GM20431 (cell line): ENCODE measurements around the gene SHC3.

Source experiments
- in situ Hi-C: fragments of 300-500 bp; cut with MseI, MboI; formaldehyde crosslinking; loops from one replicate; pipeline ENCODE4 v1.15.0; 2020; ENCODE audit warnings: low sequenced_read_pairs; ENCODE audit not compliant: unreplicated experiment

SHC3 gene

GRCh38 chr9:89114741-89115140 lies 63.9 kb downstream of the SHC3 start:
- in situ Hi-C loops: no loop called here

- in situ Hi-C loops: no loop called here
Observed at GRCh38 chr9:89113851-89114250, 64.8 kb downstream of the SHC3 start.

GRCh38 chr9:89112243-89112642 lies 66.4 kb downstream of the SHC3 start:
- in situ Hi-C loops: no loop called here

GRCh38 chr9:89109666-89110065 lies 69.0 kb downstream of the SHC3 start:
- in situ Hi-C loops: no loop called here

- in situ Hi-C loops: no loop called here
Observed at GRCh38 chr9:89107406-89107805, 71.2 kb downstream of the SHC3 start.

DNA sequence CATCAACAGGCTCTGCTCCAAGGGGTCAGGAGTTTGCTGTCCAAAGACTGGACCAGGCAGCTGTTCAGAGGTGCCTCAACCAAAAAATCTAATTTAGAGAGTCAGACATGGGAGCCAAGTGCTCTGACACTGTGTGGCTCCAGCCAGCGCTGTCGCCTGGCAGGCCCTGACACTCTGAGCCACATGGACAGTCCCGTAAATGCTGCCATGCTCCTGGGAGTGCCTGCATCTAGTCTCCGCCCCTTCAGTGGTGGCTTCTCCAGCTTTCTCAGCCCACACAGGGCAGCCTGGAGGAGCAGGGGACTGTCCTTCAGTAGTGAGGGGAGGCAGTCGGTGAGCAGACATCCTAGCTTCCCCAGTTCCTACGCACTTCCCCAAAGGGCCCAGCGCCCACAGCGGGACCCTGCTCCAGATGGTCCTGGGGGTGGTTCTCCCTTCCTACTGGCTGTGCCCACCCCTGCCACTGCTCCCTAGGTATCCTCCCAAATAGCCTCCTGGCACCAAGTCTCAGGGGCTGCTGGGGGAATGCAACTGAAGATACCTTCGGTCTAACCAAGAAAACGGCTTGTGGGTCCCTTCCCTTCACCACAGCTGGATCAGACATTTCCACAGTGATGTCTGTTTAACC lies 72.3 kb downstream of the SHC3 start:
- in situ Hi-C loops: no loop called here

DNA sequence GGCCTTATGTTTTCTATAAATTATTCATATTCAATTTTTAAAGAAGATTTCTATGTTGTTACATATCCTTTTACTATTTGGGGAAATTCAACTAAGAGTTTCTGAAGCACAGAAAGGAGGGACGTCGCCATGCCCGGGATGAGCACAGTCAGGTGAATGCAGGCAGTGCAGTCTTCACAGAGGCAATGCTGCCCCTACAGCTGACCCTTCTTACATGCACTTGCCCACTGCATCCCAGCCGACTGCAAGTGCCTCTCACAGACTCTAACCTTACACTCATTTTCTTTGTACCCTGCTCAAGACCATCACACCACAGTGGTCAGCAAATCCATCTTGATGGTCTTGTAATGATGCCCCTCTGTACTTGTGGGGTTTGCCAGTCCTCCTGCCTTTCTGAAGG lies 73.8 kb downstream of the SHC3 start:
- in situ Hi-C loops: no loop called here

GRCh38 chr9:89097219-89097618 lies 81.4 kb downstream of the SHC3 start:
- in situ Hi-C loops: no loop called here

DNA sequence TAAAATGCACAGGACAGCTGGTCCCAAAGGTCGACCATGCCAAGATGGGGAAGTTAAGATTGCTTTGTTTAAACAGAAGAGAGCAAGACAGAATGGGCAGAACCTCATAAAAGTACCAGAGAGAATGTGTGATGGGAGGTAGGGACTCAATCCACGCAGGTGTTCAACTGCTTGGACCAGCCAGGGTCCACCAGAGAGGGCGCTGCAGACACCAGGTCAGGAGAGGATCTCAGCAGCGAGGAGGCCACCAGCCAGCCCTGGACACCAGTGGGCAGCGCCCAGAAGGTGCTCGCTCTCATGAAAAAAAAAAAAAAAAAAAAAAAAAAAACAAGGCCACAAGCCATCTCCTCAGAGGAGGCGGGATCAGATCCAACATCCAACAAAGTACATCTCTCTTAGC lies 81.8 kb downstream of the SHC3 start:
- in situ Hi-C loops: no loop called here

- in situ Hi-C loops: no loop called here
Observed at GRCh38 chr9:89095761-89096528, 82.7 kb downstream of the SHC3 start.

DNA sequence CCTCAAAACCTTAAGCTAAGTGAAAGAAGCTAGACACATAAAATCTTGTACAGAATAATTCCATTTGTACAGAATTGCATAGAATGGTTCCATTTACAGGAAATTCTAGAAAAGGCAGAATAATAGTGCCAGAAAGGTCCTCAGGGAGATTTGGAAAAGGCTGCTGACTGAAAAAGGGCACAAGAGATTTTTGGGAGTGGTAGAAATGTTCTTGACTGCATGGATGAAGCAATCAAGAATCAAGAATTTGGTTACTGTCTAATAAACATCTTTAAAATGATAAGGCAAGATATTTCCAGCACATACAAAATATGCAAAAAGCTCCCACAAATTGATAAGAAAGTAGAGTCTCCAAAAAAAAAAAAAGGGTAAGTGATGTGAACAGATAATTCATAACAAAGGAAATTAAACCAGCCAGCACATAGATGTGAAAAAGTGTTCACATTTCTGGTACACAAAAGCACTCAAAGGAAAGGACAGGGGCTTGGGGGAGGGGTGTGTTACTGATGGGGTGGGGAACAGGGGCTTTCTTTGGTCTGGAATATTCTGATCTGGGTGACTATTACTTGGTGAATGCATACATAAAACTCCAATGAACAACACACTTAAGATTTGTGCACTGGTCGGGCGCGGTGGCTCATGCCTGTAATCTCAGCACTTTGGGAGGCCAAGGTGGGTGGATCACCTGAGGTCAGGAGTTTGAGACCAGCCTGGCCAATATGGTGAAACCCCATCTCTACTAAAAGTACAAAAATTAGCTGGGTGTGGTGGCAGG lies 85.2 kb downstream of the SHC3 start:
- in situ Hi-C loops: no loop called here

DNA sequence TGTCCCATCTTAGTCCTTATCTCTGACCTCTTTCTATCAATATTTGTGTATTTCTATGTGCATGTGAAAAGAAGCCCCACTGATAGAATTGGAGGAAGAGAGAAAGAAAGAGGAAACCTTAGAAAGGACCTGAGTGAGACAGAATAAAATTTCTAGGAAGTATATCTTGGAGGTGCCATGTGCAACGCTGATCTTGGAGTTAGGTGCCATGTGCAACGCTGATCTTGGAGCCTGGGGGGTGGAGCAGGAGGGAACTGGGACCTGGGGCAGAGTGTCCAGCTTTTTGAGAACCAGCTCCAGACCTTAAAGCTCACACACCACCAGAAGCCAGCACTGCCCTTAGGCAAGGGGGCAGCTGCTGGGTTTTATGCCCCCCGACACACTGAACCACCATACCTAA lies 89.4 kb downstream of the SHC3 start:
- in situ Hi-C loops: no loop called here

GRCh38 chr9:89083626-89084025 lies 95.0 kb downstream of the SHC3 start:
- in situ Hi-C loops: no loop called here

GRCh38 chr9:89080193-89080592 lies 98.4 kb downstream of the SHC3 start:
- in situ Hi-C loops: no loop called here

DNA sequence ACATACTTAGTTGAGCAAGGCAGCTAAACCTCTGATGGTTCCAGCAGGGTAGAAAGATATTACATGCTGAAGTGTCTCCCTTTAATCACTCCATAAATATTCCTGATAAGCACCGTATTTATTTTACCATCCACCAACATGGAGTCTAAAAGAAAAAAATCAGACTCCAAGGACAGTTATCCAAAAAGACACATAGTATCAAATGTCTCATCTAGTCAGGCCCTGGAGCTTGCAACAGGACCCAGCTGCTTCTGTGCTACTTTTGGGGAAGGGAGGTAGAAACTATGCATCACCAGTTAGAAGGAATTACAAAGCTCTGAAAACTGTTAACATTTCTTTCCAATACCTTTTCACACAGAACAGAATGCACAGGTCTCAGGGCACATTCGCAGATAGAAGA lies 99.2 kb downstream of the SHC3 start:
- in situ Hi-C loops: no loop called here

DNA sequence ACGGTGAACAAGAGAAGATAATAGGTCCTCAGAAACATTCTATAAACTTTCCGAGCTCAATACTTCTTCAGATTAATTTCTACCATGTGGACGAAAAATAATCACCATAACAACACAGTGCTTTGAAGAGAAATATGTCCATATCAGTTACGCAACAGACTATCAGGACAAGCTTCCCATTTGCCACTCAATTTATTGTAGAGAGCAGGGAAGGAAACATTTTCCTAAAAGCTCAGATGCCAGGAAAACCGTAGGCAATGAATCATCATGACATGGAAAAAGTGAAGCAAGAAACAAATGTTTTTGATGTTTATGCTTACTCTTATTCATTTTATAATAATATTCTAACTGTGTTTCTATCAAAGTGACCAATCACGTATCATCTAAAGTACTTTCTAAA lies 99.8 kb downstream of the SHC3 start:
- in situ Hi-C loops: no loop called here

DNA sequence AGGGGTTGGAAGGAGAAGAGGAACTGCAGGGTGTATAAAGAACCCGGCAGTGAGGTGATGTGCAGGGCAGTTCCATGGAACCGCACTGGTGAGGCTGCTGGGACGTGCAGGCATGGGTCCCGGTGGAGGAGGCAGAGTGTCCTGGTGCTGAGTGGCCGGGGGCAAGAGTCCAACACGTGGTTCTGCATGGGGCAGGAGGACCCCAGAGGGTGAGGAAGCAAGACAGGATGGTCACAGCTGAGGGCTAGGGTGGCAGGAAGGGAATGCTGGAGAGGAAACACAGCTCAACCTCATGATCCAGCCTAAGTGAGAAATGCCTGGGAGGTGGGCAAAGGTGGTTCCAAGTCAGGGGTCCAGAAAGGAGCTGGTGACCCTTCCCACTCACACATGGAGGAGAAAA lies 100.2 kb downstream of the SHC3 start:
- in situ Hi-C loops: no loop called here

- in situ Hi-C loops: no loop called here
Observed at GRCh38 chr9:89077519-89077918, 101.1 kb downstream of the SHC3 start.

GRCh38 chr9:89073397-89073796 lies 105.2 kb downstream of the SHC3 start:
- in situ Hi-C loops: no loop called here

DNA sequence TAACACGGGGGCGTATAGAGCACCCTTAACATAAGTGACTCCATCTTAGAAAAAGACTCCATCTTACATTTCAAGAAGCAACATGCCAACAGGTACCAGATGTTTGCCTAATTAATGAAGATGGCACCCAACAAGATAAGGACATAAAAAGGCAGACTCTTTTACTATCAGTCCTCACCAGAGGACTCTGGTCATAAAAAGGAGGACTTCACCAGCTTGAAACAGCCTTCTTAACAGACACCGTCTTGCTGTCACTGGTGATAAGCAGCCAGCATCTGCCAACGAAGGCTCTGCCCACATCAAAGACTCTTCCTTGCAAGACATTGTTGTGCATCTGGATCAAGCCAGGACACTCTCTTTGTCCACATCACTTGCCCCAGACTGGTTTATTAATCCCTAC lies 107.0 kb downstream of the SHC3 start:
- in situ Hi-C loops: no loop called here

DNA sequence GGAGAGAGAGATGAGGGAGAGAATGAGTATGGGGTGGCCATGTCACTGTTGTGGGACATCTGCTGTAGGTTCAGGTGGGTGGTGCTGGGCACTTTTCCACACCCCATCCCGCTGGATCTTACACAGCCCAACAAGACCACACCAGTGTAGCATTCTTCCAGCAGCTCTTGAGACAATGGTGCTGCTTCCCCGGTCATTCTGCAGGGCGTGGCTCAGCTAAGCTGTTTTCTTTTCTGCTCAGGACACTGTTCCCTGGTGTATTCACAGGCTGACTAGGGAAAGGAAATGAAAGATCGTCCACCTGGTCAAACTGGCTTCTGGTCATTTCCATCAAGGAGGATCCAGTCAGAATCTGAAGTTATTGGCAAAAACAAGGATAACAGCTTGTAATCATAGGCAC lies 111.8 kb downstream of the SHC3 start:
- in situ Hi-C loops: no loop called here
